Stimulated activated CD4-positive, alpha-beta T cell treated with anti-CD3 and anti-CD28 coated beads, Interleukin-2, amount 100 ng/mL, for 24 hours (primary cell): ENCODE results near the gene APOBEC3B.
A peak's percentile ranks its signal among the peaks of the same experiment; 100 is the strongest.
"Not testable (repeated sequence)": the region's sequence is repeated elsewhere in the genome, so short reads cannot be mapped to it uniquely, and the experiment has no call there.

Experiments used
- DNase-seq, 2 donors: peaks; one replicate each; pipeline ENCODE4 v3.0.0-alpha.2; 2020

Gene APOBEC3B

GRCh38 chr22:39008271-39008850 is 26.2 kb downstream of the APOBEC3B start:
- DNase-seq = not testable (repeated sequence)

GRCh38 chr22:39010946-39011345 is 28.8 kb downstream of the APOBEC3B start:
- DNase-seq = no peak

- no peak for DNase-seq
These were observed 30.7 kb downstream of the APOBEC3B start for GRCh38 chr22:39012533-39013511.

- not testable (repeated sequence) for DNase-seq
These were observed 31.4 kb downstream of the APOBEC3B start for GRCh38 chr22:39013561-39013941.

GRCh38 chr22:39013942-39014722 is 32.0 kb downstream of the APOBEC3B start, which contains the start of gene APOBEC3C:
Gene APOBEC3C, plus strand, starts transcription at chr22:39014257. Its CDS starts 106 bp downstream, at chr22:39014363.
- peak; percentile 78 to 82 for DNase-seq

GRCh38 chr22:39014723-39015121 is 32.6 kb downstream of the APOBEC3B start:
- not testable (repeated sequence) for DNase-seq

- DNase-seq = no peak
These were observed 34.4 kb downstream of the APOBEC3B start for GRCh38 chr22:39016592-39016991.

- DNase-seq = no peak
These were observed 35.6 kb downstream of the APOBEC3B start for GRCh38 chr22:39017596-39018365.

- not testable (repeated sequence) for DNase-seq
These were observed 38.0 kb downstream of the APOBEC3B start for GRCh38 chr22:39020021-39020651.

- DNase-seq = no peak
These were observed 39.6 kb downstream of the APOBEC3B start for GRCh38 chr22:39021552-39022250.

- DNase-seq = no peak
These were observed 42.6 kb downstream of the APOBEC3B start for GRCh38 chr22:39024519-39025308.

GRCh38 chr22:39026509-39027150 is 44.5 kb downstream of the APOBEC3B start:
- DNase-seq = no peak

- no peak for DNase-seq
These were observed 45.6 kb downstream of the APOBEC3B start for GRCh38 chr22:39027717-39028116.

GRCh38 chr22:39028281-39028680 is 46.1 kb downstream of the APOBEC3B start:
- DNase-seq = no peak

- DNase-seq = no peak
These were observed 47.1 kb downstream of the APOBEC3B start for GRCh38 chr22:39029227-39029626.

- DNase-seq = no peak
These were observed 48.6 kb downstream of the APOBEC3B start for GRCh38 chr22:39030705-39031104.

- not testable (repeated sequence) for DNase-seq
These were observed 49.5 kb downstream of the APOBEC3B start for GRCh38 chr22:39031434-39032295.

- DNase-seq = not testable (repeated sequence)
These were observed 54.9 kb downstream of the APOBEC3B start for GRCh38 chr22:39037071-39037470.
